Stimulated activated CD8-positive, alpha-beta memory T cell treated with anti-CD3 and anti-CD28 coated beads, Interleukin-15, amount 100 ng/mL, for 48 hours (primary cell): ENCODE measurements around the gene ADCYAP1R1.

Source experiments
- DNase-seq, 2 donors: peaks; one replicate each; pipeline ENCODE4 v3.0.0-alpha.2; 2020; ENCODE audit warnings: low read depth in 2 of 2

The ADCYAP1R1 gene

GRCh38 chr7:31106303-31107105 is 54.4 kb downstream of the ADCYAP1R1 start:
- no peak for DNase-seq

GRCh38 chr7:31107106-31108090 is 55.3 kb downstream of the ADCYAP1R1 start:
- DNase-seq, result no peak

- DNase-seq, result no peak
Measured at GRCh38 chr7:31108097-31108657, 56.1 kb downstream of the ADCYAP1R1 start.

GRCh38 chr7:31109751-31110150 is 57.6 kb downstream of the ADCYAP1R1 start:
- DNase-seq, result no peak

- DNase-seq, result no peak
Measured at GRCh38 chr7:31110331-31111108, 58.4 kb downstream of the ADCYAP1R1 start.

- DNase-seq, result no peak
Measured at GRCh38 chr7:31111109-31111451, 59.0 kb downstream of the ADCYAP1R1 start.

- no peak for DNase-seq
Measured at GRCh38 chr7:31113660-31114059, 61.6 kb downstream of the ADCYAP1R1 start.

GRCh38 chr7:31114593-31115343 is 62.7 kb downstream of the ADCYAP1R1 start:
- no peak for DNase-seq

- DNase-seq, result no peak
Measured at GRCh38 chr7:31116615-31117014, 64.5 kb downstream of the ADCYAP1R1 start.

GRCh38 chr7:31119249-31119648 is 67.1 kb downstream of the ADCYAP1R1 start:
- DNase-seq, result no peak

- DNase-seq, result no peak
Measured at GRCh38 chr7:31120800-31121513, 68.8 kb downstream of the ADCYAP1R1 start.

GRCh38 chr7:31121601-31122000 is 69.5 kb downstream of the ADCYAP1R1 start:
- DNase-seq, result no peak

- DNase-seq, result peak in 1 of 2 donors; percentile 12
Measured at GRCh38 chr7:31122649-31123058, 70.5 kb downstream of the ADCYAP1R1 start.

- no peak for DNase-seq
Measured at GRCh38 chr7:31123321-31123720, 71.2 kb downstream of the ADCYAP1R1 start.

GRCh38 chr7:31123726-31124125 is 71.6 kb downstream of the ADCYAP1R1 start:
- DNase-seq, result no peak

- DNase-seq, result no peak
Measured at GRCh38 chr7:31125171-31125570, 73.1 kb downstream of the ADCYAP1R1 start.

GRCh38 chr7:31126976-31127375 is 74.9 kb downstream of the ADCYAP1R1 start:
- no peak for DNase-seq

- no peak for DNase-seq
Measured at GRCh38 chr7:31129067-31129466, 77.0 kb downstream of the ADCYAP1R1 start.

GRCh38 chr7:31133497-31133896 is 81.4 kb downstream of the ADCYAP1R1 start:
- no peak for DNase-seq
